Measurements from ENCODE around the gene ROBO4.

GRCh38 chr11:124865902-124866851, 31.5 kb downstream of the ROBO4 start:
- TF ChIP-seq CTCF (IDR thresholded peaks at IDR 0.05), result peak in 5 of 6 experiments; percentile 56 to 73 (median 59)
- TF ChIP-seq POLR2A (IDR thresholded peaks at IDR 0.05), result no peak

Data from esophagus squamous epithelium (tissue), 4 donors.